ENCODE results near the gene FBXL17. TPM values are rescaled to one million over a fixed set of nuclear protein-coding genes. Genes with fewer than 3 reads are reported as not detected.

Gene FBXL17
- total RNA-seq, 1 donor from 2014 or later: 17.1 TPM

GRCh38 chr5:107857785-107858184 is 524.1 kb downstream of the FBXL17 start:
- Histone ChIP-seq H3K9me3 (no peaks in the 10 kb centered on the region), H3K4me1 (no peaks in the 10 kb centered on the region), H3K27ac (no peak overlapping the region), H3K36me3 (peaks cover 14% of the 10 kb centered on the region), H3K27me3 (ENCODE audit: low read depth) (no peaks in the 10 kb centered on the region), H3K4me3 (no peak overlapping the region)
- TF ChIP-seq, protein P1, sequence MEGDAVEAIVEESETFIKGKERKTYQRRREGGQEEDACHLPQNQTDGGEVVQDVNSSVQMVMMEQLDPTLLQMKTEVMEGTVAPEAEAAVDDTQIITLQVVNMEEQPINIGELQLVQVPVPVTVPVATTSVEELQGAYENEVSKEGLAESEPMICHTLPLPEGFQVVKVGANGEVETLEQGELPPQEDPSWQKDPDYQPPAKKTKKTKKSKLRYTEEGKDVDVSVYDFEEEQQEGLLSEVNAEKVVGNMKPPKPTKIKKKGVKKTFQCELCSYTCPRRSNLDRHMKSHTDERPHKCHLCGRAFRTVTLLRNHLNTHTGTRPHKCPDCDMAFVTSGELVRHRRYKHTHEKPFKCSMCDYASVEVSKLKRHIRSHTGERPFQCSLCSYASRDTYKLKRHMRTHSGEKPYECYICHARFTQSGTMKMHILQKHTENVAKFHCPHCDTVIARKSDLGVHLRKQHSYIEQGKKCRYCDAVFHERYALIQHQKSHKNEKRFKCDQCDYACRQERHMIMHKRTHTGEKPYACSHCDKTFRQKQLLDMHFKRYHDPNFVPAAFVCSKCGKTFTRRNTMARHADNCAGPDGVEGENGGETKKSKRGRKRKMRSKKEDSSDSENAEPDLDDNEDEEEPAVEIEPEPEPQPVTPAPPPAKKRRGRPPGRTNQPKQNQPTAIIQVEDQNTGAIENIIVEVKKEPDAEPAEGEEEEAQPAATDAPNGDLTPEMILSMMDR (IDR thresholded peaks at IDR 0.05): no peak
- intact Hi-C loops (cut with DNase I): no loop called here
- no peak for ATAC-seq
- no peak for DNase-seq

GRCh38 chr5:107855171-107855570 is 526.7 kb downstream of the FBXL17 start:
- Histone ChIP-seq H3K27me3 (ENCODE audit: low read depth) (no peaks in the 10 kb centered on the region), H3K36me3 (no peaks in the 10 kb centered on the region), H3K4me1 (no peaks in the 10 kb centered on the region), H3K4me3 (no peak overlapping the region), H3K27ac (no peak overlapping the region), H3K9me3 (no peaks in the 10 kb centered on the region)
- ATAC-seq (no peak), DNase-seq (no peak)
- TF ChIP-seq, protein P1 (IDR thresholded peaks at IDR 0.05): no peak
- intact Hi-C loops (cut with DNase I): no loop called here

- H3K27me3 ChIP-seq (ENCODE audit: low read depth): no peaks in the 10 kb centered on the region
- no peaks in the 10 kb centered on the region for H3K9me3 ChIP-seq
- no peak overlapping the region for H3K27ac ChIP-seq
- TF ChIP-seq, protein P1 (IDR thresholded peaks at IDR 0.05): no peak
- no peaks in the 10 kb centered on the region for H3K36me3 ChIP-seq
- DNase-seq (no peak), ATAC-seq (no peak)
- no peaks in the 10 kb centered on the region for H3K4me1 ChIP-seq
- H3K4me3 ChIP-seq: no peak overlapping the region
- intact Hi-C loops (cut with DNase I): no loop called here
Observed at GRCh38 chr5:107853696-107854095, 528.2 kb downstream of the FBXL17 start.

DNA sequence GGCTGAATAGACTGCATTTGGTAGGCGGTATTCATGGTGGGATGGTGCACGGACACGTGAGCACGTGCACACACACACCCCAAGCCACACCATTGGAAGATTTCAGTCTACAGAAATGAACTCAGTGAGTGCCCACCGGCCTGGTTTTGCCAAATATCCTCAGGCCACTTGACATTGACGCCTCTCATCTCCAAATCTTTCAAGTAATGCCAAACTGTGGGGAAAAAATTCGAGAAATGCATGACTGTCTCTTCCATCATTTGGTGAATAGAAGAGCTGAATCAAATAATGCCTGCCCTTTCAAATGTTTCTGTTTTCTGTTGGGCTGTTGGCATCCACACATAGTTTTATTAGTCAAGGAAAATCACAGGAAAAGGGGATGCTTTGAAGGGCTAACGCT is 528.9 kb downstream of the FBXL17 start:
- Histone ChIP-seq H3K4me3 (no peak overlapping the region), H3K9me3 (no peaks in the 10 kb centered on the region), H3K36me3 (no peaks in the 10 kb centered on the region), H3K27me3 (ENCODE audit: low read depth) (no peaks in the 10 kb centered on the region), H3K27ac (no peak overlapping the region), H3K4me1 (no peaks in the 10 kb centered on the region)
- no peak for ATAC-seq
- intact Hi-C loops (cut with DNase I): no loop called here
- DNase-seq: no peak
- TF ChIP-seq, protein P1 (IDR thresholded peaks at IDR 0.05): no peak

- no peak for DNase-seq
- H3K9me3 ChIP-seq: no peaks in the 10 kb centered on the region
- no peaks in the 10 kb centered on the region for H3K27me3 ChIP-seq (ENCODE audit: low read depth)
- H3K4me1 ChIP-seq: no peaks in the 10 kb centered on the region
- no peak for ATAC-seq
- H3K27ac ChIP-seq: no peak overlapping the region
- no peaks in the 10 kb centered on the region for H3K36me3 ChIP-seq
- H3K4me3 ChIP-seq: no peak overlapping the region
- intact Hi-C loops (cut with DNase I): no loop called here
- TF ChIP-seq, protein P1 (IDR thresholded peaks at IDR 0.05): no peak
Observed at GRCh38 chr5:107849118-107849517, 532.8 kb downstream of the FBXL17 start.

DNA sequence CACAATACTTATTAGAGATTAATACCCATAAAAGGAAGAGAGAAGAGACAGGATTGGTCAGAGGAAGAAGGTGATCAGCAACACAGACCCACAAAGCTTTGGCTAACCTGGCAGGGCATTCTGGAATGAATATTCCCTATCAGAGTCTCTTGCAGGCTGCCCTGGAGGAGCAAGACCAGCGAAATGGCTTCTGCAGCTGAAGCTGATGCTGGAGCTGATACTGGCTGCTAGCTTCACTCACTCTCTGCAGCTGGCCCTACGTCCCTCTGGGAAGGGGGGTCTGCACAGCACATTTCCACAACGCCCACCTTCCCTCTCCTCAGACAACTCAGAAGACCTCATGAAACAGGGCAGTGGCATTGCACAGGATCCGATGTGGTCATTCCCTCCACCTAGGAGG is 541.3 kb downstream of the FBXL17 start:
- intact Hi-C loops (cut with DNase I): no loop called here
- TF ChIP-seq, protein P1 (IDR thresholded peaks at IDR 0.05): no peak
- Histone ChIP-seq H3K27ac (no peak overlapping the region), H3K36me3 (no peaks in the 10 kb centered on the region), H3K4me1 (no peaks in the 10 kb centered on the region), H3K4me3 (no peak overlapping the region), H3K9me3 (no peaks in the 10 kb centered on the region), H3K27me3 (ENCODE audit: low read depth) (no peaks in the 10 kb centered on the region)
- no peak for DNase-seq
- no peak for ATAC-seq

All from lower lobe of right lung (tissue), 2 donors.